PC-3 (cell line): Measurements from ENCODE around the gene SPIB. TPM values are rescaled to one million over a fixed set of nuclear protein-coding genes. Genes with fewer than 3 reads are reported as not detected.

Source experiments
- ATAC-seq: fragments of 200-7000 bp; cut with Tn5 transposase; 2 replicates; pipeline ENCODE4 v1.9.1; 2020; ENCODE audit warnings: mild to moderate bottlenecking, moderate library complexity
- BruUV-seq: library from RNA; stranded (reverse); fragments of 400-500 nt; replicated peaks from 2 replicates; lab custom pipeline; 2021; lab: Mats Ljungman, UMichigan
- CTCF ChIA-PET: fragments of 300-600 bp; sonication (Branson Sonifier 250); formaldehyde crosslinking; loops from one replicate; lab custom pipeline; 2022; ENCODE audit warnings: antibody characterized with exemption; lab: Charles Lee
- POLR2A ChIA-PET: fragments of 300-600 bp; sonication (Branson Sonifier 250); formaldehyde crosslinking; loops from one replicate; lab custom pipeline; 2022; ENCODE audit warnings: antibody characterized with exemption; ENCODE audit not compliant: unreplicated experiment; lab: Charles Lee
- DNase-seq: peaks from one replicate; pipeline ENCODE4 v3.0.0-alpha.2; 2015
- H2AFZ ChIP-seq: fragments of 300-600 bp; sonication (generic); 2 replicates; pipeline ENCODE4 v1.6.0; 2016; ENCODE audit warnings: antibody characterized with exemption, low read length
- H3F3A ChIP-seq: fragments of 300-600 bp; sonication (generic); one replicate; pipeline ENCODE4 v1.6.0; 2017; ENCODE audit warnings: antibody characterized with exemption, low read length, control low read depth, mild to moderate bottlenecking; ENCODE audit not compliant: unreplicated experiment
- H3K27ac ChIP-seq: fragments of 300-600 bp; sonication (generic); 2 replicates; pipeline ENCODE4 v1.5.1; 2016; ENCODE audit warnings: mild to moderate bottlenecking, low read length
- H3K27me3 ChIP-seq: fragments of 300-600 bp; sonication (generic); 2 replicates; pipeline ENCODE4 v1.6.1; 2016; ENCODE audit warnings: low read length, mixed read lengths
- H3K36me3 ChIP-seq: fragments of 300-600 bp; sonication (generic); 2 replicates; pipeline ENCODE4 v1.6.1; 2016; ENCODE audit warnings: low read depth, mixed run types, low read length, mixed read lengths
- H3K4me1 ChIP-seq: fragments of 300-600 bp; sonication (generic); 2 replicates; pipeline ENCODE4 v1.5.1; 2016; ENCODE audit warnings: low read length; ENCODE audit not compliant: insufficient read depth
- H3K4me2 ChIP-seq: fragments of 300-600 bp; sonication (generic); 2 replicates; pipeline ENCODE4 v1.6.0; 2016; ENCODE audit warnings: low read length
- H3K4me3 ChIP-seq: fragments of 300-600 bp; sonication (generic); 2 replicates; pipeline ENCODE4 v1.5.1; 2016; ENCODE audit warnings: mild to moderate bottlenecking, low read length, mixed read lengths
- H3K79me2 ChIP-seq: fragments of 300-600 bp; sonication (generic); 2 replicates; pipeline ENCODE4 v1.6.1; 2017; ENCODE audit warnings: low read length, mixed read lengths
- H3K9ac ChIP-seq: fragments of 300-600 bp; sonication (generic); 2 replicates; pipeline ENCODE4 v1.6.0; 2016; ENCODE audit warnings: mild to moderate bottlenecking, low read length
- H3K9me2 ChIP-seq: fragments of 300-600 bp; sonication (generic); replicated peaks from 2 replicates; pipeline ENCODE4 v1.6.1; 2016; ENCODE audit warnings: mixed run types, low read length, mixed read lengths
- H3K9me3 ChIP-seq: fragments of 300-600 bp; sonication (generic); 2 replicates; pipeline ENCODE4 v1.6.1; 2016; ENCODE audit warnings: low read length, mixed read lengths
- H4K20me1 ChIP-seq: fragments of 300-600 bp; sonication (generic); 2 replicates; pipeline ENCODE4 v1.6.1; 2016; ENCODE audit warnings: low read length, mixed read lengths
- EZH2 ChIP-seq: fragments of 300-600 bp; sonication (generic); IDR thresholded peaks from one replicate; pipeline ENCODE4 v1.6.1; 2017; ENCODE audit warnings: antibody characterized with exemption, mild to moderate bottlenecking, low read length; ENCODE audit not compliant: unreplicated experiment
- EZH2phosphoT487 ChIP-seq: fragments of 300-600 bp; sonication (generic); IDR thresholded peaks from 2 replicates; pipeline ENCODE4 v1.6.1; 2018; ENCODE audit warnings: mild to moderate bottlenecking, antibody characterized with exemption, low read length, borderline replicate concordance
- intact Hi-C: fragments of 100-400 bp; cut with micrococcal nuclease; formaldehyde crosslinking; loops from 2 replicates; pipeline ENCODE4 v1.9.0; 2023
- total RNA-seq: library from RNA; depleted of rRNA; stranded (reverse); fragments of >200 nt; gene quantifications from 2 replicates; pipeline ENCODE4 v1.2.3, GENCODE V29; 2014
- TF ChIP-seq, protein P1 (sequence below): fragments of 300-600 bp; sonication (generic); conservative IDR thresholded peaks from 2 replicates; pipeline ENCODE4 v1.5.1; 2017; ENCODE audit warnings: antibody characterized with exemption, low read depth, mild to moderate bottlenecking, low read length

SPIB gene
- total RNA-seq, 1 experiment from 2014 or later: not detected

- Histone ChIP-seq H3K4me1 (no peaks in the 10 kb centered on the region; the same call in 1 of the 2 replicates), H3K9ac (no peak overlapping the region), H2AFZ (no peak overlapping the region), H4K20me1 (no peaks in the 10 kb centered on the region), H3K36me3 (peaks cover 17% of the 10 kb centered on the region), H3K4me3 (no peak overlapping the region), H3K9me2 (no peaks in the 10 kb centered on the region), H3K4me2 (no peak overlapping the region), H3K27me3 (peaks cover 26% of the 10 kb centered on the region), H3K9me3 (no peaks in the 10 kb centered on the region), H3K27ac (no peak overlapping the region), H3K79me2 (no peaks in the 10 kb centered on the region), H3F3A (no peaks in the 10 kb centered on the region)
- intact Hi-C loops: no loop called here
- BruUV-seq: no TSS peak
- no peak for TF ChIP-seq EZH2
- TF ChIP-seq, protein P1, sequence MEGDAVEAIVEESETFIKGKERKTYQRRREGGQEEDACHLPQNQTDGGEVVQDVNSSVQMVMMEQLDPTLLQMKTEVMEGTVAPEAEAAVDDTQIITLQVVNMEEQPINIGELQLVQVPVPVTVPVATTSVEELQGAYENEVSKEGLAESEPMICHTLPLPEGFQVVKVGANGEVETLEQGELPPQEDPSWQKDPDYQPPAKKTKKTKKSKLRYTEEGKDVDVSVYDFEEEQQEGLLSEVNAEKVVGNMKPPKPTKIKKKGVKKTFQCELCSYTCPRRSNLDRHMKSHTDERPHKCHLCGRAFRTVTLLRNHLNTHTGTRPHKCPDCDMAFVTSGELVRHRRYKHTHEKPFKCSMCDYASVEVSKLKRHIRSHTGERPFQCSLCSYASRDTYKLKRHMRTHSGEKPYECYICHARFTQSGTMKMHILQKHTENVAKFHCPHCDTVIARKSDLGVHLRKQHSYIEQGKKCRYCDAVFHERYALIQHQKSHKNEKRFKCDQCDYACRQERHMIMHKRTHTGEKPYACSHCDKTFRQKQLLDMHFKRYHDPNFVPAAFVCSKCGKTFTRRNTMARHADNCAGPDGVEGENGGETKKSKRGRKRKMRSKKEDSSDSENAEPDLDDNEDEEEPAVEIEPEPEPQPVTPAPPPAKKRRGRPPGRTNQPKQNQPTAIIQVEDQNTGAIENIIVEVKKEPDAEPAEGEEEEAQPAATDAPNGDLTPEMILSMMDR: no peak
- no peak for TF ChIP-seq EZH2phosphoT487
- POLR2A ChIA-PET: no interaction called here
- CTCF ChIA-PET: no interaction called here
- no peak for DNase-seq
- no peak for ATAC-seq
Observed at GRCh38 chr19:50416034-50416977, 2.4 kb upstream of the SPIB start.

GRCh38 chr19:50417111-50418081, 1.3 kb upstream of the SPIB start:
- Histone ChIP-seq H4K20me1 (no peaks in the 10 kb centered on the region), H3K27me3 (peaks cover 26% of the 10 kb centered on the region), H3K27ac (no peak overlapping the region), H3K9me3 (no peaks in the 10 kb centered on the region), H3K4me2 (no peak overlapping the region), H3K9me2 (no peaks in the 10 kb centered on the region), H3K36me3 (peaks cover 17% of the 10 kb centered on the region), H3F3A (no peaks in the 10 kb centered on the region), H3K9ac (no peak overlapping the region), H2AFZ (no peak overlapping the region), H3K4me1 (no peaks in the 10 kb centered on the region; the same call in 1 of the 2 replicates), H3K79me2 (no peaks in the 10 kb centered on the region), H3K4me3 (no peak overlapping the region)
- POLR2A ChIA-PET: no interaction called here
- intact Hi-C loops: no loop called here
- ATAC-seq (peak; percentile 35), DNase-seq (peak; percentile 27)
- no TSS peak for BruUV-seq
- CTCF ChIA-PET: no interaction called here
- no peak for TF ChIP-seq EZH2phosphoT487
- TF ChIP-seq EZH2: no peak
- TF ChIP-seq, protein P1: no peak
